Mesenchymal stem cell (in vitro differentiated cells and primary cell): ENCODE results near the gene BRSK2.

Source experiments
- DNase-seq: peaks from one replicate; pipeline ENCODE4 v3.0.0-alpha.2; 2013
- H2AFZ ChIP-seq: one replicate; pipeline ENCODE4 v1.6.1; 2013; ENCODE audit warnings: low read depth, mild to moderate bottlenecking, control low read depth, inconsistent platforms, low read length, moderate library complexity
- H2AK5ac ChIP-seq: 2 replicates; pipeline ENCODE4 v1.6.1; 2013; ENCODE audit warnings: low read length, moderate library complexity, mild to moderate bottlenecking, inconsistent platforms; ENCODE audit not compliant: severe bottlenecking
- H2BK120ac ChIP-seq: one replicate; pipeline ENCODE4 v1.6.1; 2013; ENCODE audit warnings: low read depth, mild to moderate bottlenecking, inconsistent platforms, low read length, moderate library complexity
- H2BK12ac ChIP-seq, 2 experiments: one replicate each; pipeline ENCODE4 v1.6.1; 2013; ENCODE audit warnings: inconsistent platforms in 2 of 2, low read length in 2 of 2, mild to moderate bottlenecking in 2 of 2, moderate library complexity in 2 of 2, control low read depth in 1 of 2
- H2BK15ac ChIP-seq: one replicate; pipeline ENCODE4 v1.6.1; 2013; ENCODE audit warnings: mild to moderate bottlenecking, low read depth, inconsistent platforms; ENCODE audit not compliant: poor library complexity, severe bottlenecking
- H2BK5ac ChIP-seq: 2 replicates; pipeline ENCODE4 v1.6.1; 2013; ENCODE audit warnings: low read depth, mild to moderate bottlenecking, low read length, control low read depth, inconsistent platforms; ENCODE audit not compliant: poor library complexity, severe bottlenecking
- H3K14ac ChIP-seq, 2 experiments: one replicate each; pipeline ENCODE4 v1.6.1; 2013; ENCODE audit warnings: inconsistent platforms in 2 of 2, low read length in 2 of 2, control low read depth in 1 of 2, mild to moderate bottlenecking in 1 of 2, moderate library complexity in 1 of 2
- H3K18ac ChIP-seq, 2 experiments: one replicate each; pipeline ENCODE4 v1.6.1; 2013; ENCODE audit warnings: inconsistent platforms in 2 of 2, low read length in 2 of 2, control low read depth in 1 of 2, low read depth in 1 of 2, mild to moderate bottlenecking in 1 of 2
- H3K23ac ChIP-seq, 2 experiments: one replicate each; pipeline ENCODE4 v1.6.1; 2013; ENCODE audit warnings: inconsistent platforms in 2 of 2, low read length in 2 of 2, mild to moderate bottlenecking in 2 of 2, moderate library complexity in 2 of 2, control low read depth in 1 of 2
- H3K27ac ChIP-seq: 2 replicates; pipeline ENCODE4 v1.5.1; 2013; ENCODE audit warnings: mild to moderate bottlenecking, moderate library complexity, low read length, control low read depth, inconsistent platforms; ENCODE audit not compliant: poor library complexity, severe bottlenecking
- H3K27me3 ChIP-seq, 2 experiments: 2 replicates each; pipeline versions ENCODE4 v1.6.1 to v1.7.0; 2013; ENCODE audit warnings: low read length in 2 of 2, mild to moderate bottlenecking in 2 of 2, moderate library complexity in 2 of 2, control low read depth in 1 of 2, inconsistent platforms in 1 of 2; ENCODE audit not compliant: control insufficient read depth in 1 of 2, insufficient read depth in 1 of 2
- H3K36me3 ChIP-seq, 2 experiments: 2 replicates each; pipeline versions ENCODE4 v1.6.1 to v1.7.0; 2013; ENCODE audit warnings: low read length in 2 of 2, control low read depth in 1 of 2, inconsistent platforms in 1 of 2, low read depth in 1 of 2, mild to moderate bottlenecking in 1 of 2; ENCODE audit not compliant: insufficient read depth in 2 of 2, control insufficient read depth in 1 of 2
- H3K4ac ChIP-seq, 2 experiments: one replicate each; pipeline ENCODE4 v1.6.1; 2013; ENCODE audit warnings: inconsistent platforms in 2 of 2, low read length in 2 of 2, mild to moderate bottlenecking in 2 of 2, moderate library complexity in 2 of 2, control low read depth in 1 of 2, low read depth in 1 of 2
- H3K4me1 ChIP-seq: 2 replicates; pipeline ENCODE4 v1.6.1; 2013; ENCODE audit warnings: low read depth, low read length, control low read depth; ENCODE audit not compliant: control insufficient read depth, insufficient read depth
- H3K4me2 ChIP-seq: 2 replicates; pipeline ENCODE4 v1.6.1; 2013; ENCODE audit warnings: low read length, mild to moderate bottlenecking, inconsistent platforms; ENCODE audit not compliant: poor library complexity, severe bottlenecking
- H3K4me3 ChIP-seq, 2 experiments: 2 replicates each; pipeline versions ENCODE4 v1.5.1 to v1.7.0; 2013; ENCODE audit warnings: low read length in 2 of 2, mild to moderate bottlenecking in 2 of 2, control low read depth in 1 of 2, low read depth in 1 of 2; ENCODE audit not compliant: insufficient read depth in 1 of 2
- H3K79me1 ChIP-seq: replicated peaks from 2 replicates; pipeline ENCODE4 v1.6.1; 2013; ENCODE audit warnings: mild to moderate bottlenecking, control low read depth, low read length, inconsistent platforms; ENCODE audit not compliant: poor library complexity, severe bottlenecking
- H3K9ac ChIP-seq: 2 replicates; pipeline ENCODE4 v1.7.0; 2013; ENCODE audit warnings: mild to moderate bottlenecking, low read length, moderate library complexity
- H3K9me3 ChIP-seq: 2 replicates; pipeline ENCODE4 v1.7.0; 2013; ENCODE audit warnings: mild to moderate bottlenecking, low read length; ENCODE audit not compliant: control insufficient read depth
- H4K8ac ChIP-seq: one replicate; pipeline ENCODE4 v1.6.1; 2013; ENCODE audit warnings: inconsistent platforms, mild to moderate bottlenecking, low read length, moderate library complexity
- H4K91ac ChIP-seq: one replicate; pipeline ENCODE4 v1.6.1; 2013; ENCODE audit warnings: mild to moderate bottlenecking, low read length, inconsistent platforms
- WGBS: methylation state at CpG from one replicate; pipeline ENCODE4 v1.1.7; 2013; ENCODE audit warnings: mixed read lengths; 5-methylcytosine and 5-hydroxymethylcytosine counted together

BRSK2 gene

DNA sequence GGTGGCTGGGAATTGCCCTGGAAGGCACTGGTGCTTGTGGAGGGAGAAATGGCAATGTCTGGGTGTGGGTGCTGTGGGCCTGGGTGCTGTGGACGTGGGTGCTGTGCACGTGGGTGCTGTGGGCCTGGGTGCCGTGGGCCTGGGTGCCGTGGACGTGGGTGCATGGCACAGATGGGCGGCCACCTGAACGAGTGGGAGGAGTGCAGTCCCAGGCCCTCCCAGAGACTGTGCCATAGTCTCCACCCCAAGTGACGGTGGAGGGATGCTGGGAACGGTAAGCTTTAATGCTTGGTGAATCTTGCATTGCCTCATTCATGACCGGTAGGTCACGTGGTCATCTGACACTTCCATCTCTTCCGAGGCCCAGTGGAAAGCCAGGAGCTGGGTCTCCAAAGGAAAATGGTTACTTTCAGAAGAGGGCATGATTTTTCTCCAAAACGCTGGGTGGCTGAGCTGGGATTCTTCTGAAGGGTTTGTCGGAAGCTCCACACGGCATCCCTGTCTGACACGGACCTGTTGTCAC is 28.8 kb upstream of the BRSK2 start:
- Histone ChIP-seq H2BK15ac (no peak overlapping the region), H2AK5ac (no peak overlapping the region), H3K18ac (no peak overlapping the region), H3K27me3 (peaks cover 8 to 27% of the 10 kb centered on the region in 2 experiments), H2BK12ac (no peak overlapping the region), H3K23ac (no peak overlapping the region), H3K9ac (no peak overlapping the region), H3K79me1 (no peaks in the 10 kb centered on the region), H3K4me3 (no peak overlapping the region), H2BK120ac (no peak overlapping the region), H3K27ac (no peak overlapping the region), H4K91ac (no peak overlapping the region), H3K4ac (no peak overlapping the region), H3K14ac (no peak overlapping the region), H2AFZ (no peak overlapping the region), H3K4me1 (no peaks in the 10 kb centered on the region), H3K4me2 (no peak overlapping the region), H2BK5ac (no peak overlapping the region), H3K36me3 (no peaks in the 10 kb centered on the region), H4K8ac (no peak overlapping the region), H3K9me3 (peaks cover 31% of the 10 kb centered on the region)
- no peak for DNase-seq
- WGBS = 77% methylated on average over 16 of the region's 16 CpGs

DNA sequence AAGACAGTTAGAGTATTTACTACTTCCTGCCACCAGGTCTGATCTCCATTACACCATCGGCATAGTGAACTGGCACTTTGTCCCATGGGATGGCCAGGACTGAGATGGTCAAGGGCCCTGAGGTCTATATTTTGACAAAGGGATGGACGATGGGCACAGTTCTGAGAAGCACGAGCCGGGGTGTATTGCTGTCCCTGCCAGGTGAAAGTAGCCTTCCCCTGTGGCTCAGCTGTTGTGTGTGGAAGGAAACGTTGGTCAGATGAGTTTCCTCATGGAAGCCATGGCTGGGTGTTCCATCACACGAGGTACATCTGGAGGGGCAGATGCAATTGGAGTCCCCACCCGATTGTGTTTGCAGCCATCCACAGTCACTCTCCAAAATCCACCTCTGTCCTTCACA is 27.9 kb upstream of the BRSK2 start:
- Histone ChIP-seq H3K4ac (no peak overlapping the region), H2BK5ac (no peak overlapping the region), H3K9ac (no peak overlapping the region), H3K79me1 (no peaks in the 10 kb centered on the region), H3K4me3 (no peak overlapping the region), H2AK5ac (no peak overlapping the region), H2BK12ac (no peak overlapping the region), H3K36me3 (no peaks in the 10 kb centered on the region), H3K27me3 (peaks cover 3 to 18% of the 10 kb centered on the region in 2 experiments), H2AFZ (no peak overlapping the region), H3K4me1 (no peaks in the 10 kb centered on the region), H4K8ac (no peak overlapping the region), H3K14ac (no peak overlapping the region), H4K91ac (no peak overlapping the region), H2BK15ac (no peak overlapping the region), H3K9me3 (peaks cover 37% of the 10 kb centered on the region), H2BK120ac (no peak overlapping the region), H3K27ac (no peak overlapping the region), H3K23ac (no peak overlapping the region), H3K18ac (no peak overlapping the region), H3K4me2 (no peak overlapping the region)
- DNase-seq = no peak
- 90% methylated on average over 7 of the region's 7 CpGs for WGBS

DNA sequence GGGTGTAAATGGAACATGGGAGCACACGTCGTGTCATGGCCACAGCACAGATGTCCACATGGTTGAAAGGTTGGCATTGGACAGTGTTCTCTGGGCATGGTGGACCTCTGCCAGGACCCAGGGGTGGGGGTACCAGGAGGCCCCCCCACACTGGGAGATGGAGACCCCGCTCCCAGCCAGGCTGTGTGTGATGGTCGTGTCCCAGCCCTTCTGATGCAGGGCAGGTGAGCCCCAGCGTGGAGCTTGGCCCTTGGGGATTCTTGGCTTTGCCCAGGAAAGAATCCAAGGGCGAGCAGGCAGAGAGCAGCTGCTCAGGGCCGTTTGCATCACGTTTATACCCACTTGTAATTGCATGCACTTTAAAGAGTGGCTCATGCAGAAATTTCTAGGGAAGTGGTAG is 22.0 kb upstream of the BRSK2 start:
- no peaks in the 10 kb centered on the region for H3K36me3 ChIP-seq
- no peak overlapping the region for H3K23ac ChIP-seq
- H2BK5ac ChIP-seq = no peak overlapping the region
- no peak for DNase-seq
- no peak overlapping the region for H3K14ac ChIP-seq
- H3K4me1 ChIP-seq = peaks cover under 1% of the 10 kb centered on the region
- no peak overlapping the region for H2BK12ac ChIP-seq
- H3K4me2 ChIP-seq = no peak overlapping the region
- H2AFZ ChIP-seq = no peak overlapping the region
- no peak overlapping the region for H3K4me3 ChIP-seq
- peaks cover 22 to 25% of the 10 kb centered on the region in 2 experiments for H3K27me3 ChIP-seq
- H3K27ac ChIP-seq = no peak overlapping the region
- H3K18ac ChIP-seq = no peak overlapping the region
- H2BK120ac ChIP-seq = no peak overlapping the region
- H3K9me3 ChIP-seq = peaks cover 36% of the 10 kb centered on the region
- H3K4ac ChIP-seq = no peak overlapping the region
- WGBS = 73% methylated on average over 8 of the region's 8 CpGs
- H2BK15ac ChIP-seq = no peak overlapping the region
- H3K79me1 ChIP-seq = no peaks in the 10 kb centered on the region
- H2AK5ac ChIP-seq = no peak overlapping the region
- no peak overlapping the region for H3K9ac ChIP-seq
- no peak overlapping the region for H4K8ac ChIP-seq
- no peak overlapping the region for H4K91ac ChIP-seq

DNA sequence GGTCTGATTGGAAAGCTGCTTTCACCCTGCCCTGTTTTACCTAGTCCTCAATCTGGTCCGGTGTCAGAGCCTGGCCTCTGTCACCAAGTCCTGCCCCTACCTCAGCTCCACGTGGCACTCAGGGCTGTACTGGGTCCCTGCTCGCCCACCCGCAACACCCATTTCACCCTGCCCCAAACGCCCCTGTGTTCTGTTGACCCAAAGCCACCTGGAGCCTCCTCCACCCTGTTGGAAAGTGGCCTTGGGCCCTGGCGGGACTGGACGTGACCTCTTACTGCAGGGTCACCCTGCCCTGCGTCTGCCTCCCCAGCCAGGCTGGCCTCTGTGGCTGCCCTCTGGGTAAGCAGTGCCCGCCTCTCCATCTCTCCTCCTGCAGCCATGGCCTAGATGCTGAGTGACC is 21.5 kb upstream of the BRSK2 start:
- Histone ChIP-seq H3K18ac (no peak overlapping the region), H3K14ac (no peak overlapping the region), H4K8ac (no peak overlapping the region), H3K9ac (no peak overlapping the region), H3K4me2 (no peak overlapping the region), H3K23ac (no peak overlapping the region), H3K4me3 (no peak overlapping the region), H2BK5ac (no peak overlapping the region), H2BK15ac (no peak overlapping the region), H3K36me3 (no peaks in the 10 kb centered on the region), H3K79me1 (no peaks in the 10 kb centered on the region), H2AFZ (no peak overlapping the region), H3K4ac (no peak overlapping the region), H3K4me1 (peaks cover 4% of the 10 kb centered on the region), H2BK12ac (no peak overlapping the region), H4K91ac (no peak overlapping the region), H2BK120ac (no peak overlapping the region), H3K27me3 (peaks cover 19 to 25% of the 10 kb centered on the region in 2 experiments), H3K9me3 (peaks cover 31% of the 10 kb centered on the region), H3K27ac (no peak overlapping the region), H2AK5ac (no peak overlapping the region)
- 71% methylated on average over 9 of the region's 9 CpGs for WGBS
- DNase-seq = no peak
